Measurements from ENCODE around the gene STON2. TPM values are rescaled to one million over a fixed set of nuclear protein-coding genes. Genes with fewer than 3 reads are reported as not detected.

STON2 gene
- total RNA-seq, 2 donors from 2014 or later: 6.6 to 16.6 TPM

GRCh38 chr14:81276073-81277069, 123.8 kb downstream of the STON2 start:
- no peak for DNase-seq
- intact Hi-C loops (cut with DNase I): no loop called here

GRCh38 chr14:81275305-81276072, 124.6 kb downstream of the STON2 start:
- no peak for DNase-seq
- no peak overlapping the region for H3K4me3 ChIP-seq
- no peaks in the 10 kb centered on the region for H3K27me3 ChIP-seq
- no peaks in the 10 kb centered on the region for H3K4me1 ChIP-seq
- 68 to 71% methylated on average over 13 of the region's 13 CpGs for WGBS, 2 donors
- H3K36me3 ChIP-seq (replicated peaks in 1 of 2; ENCODE audit: insufficient read depth in 1 of 2, low read depth in 2 of 2): no peaks in the 10 kb centered on the region
- H3K27ac ChIP-seq: no peak overlapping the region
- no peaks in the 10 kb centered on the region for H3K9me3 ChIP-seq
- TF ChIP-seq POLR2A (IDR thresholded peaks at IDR 0.05): no peak
- no peak for TF ChIP-seq CTCF (IDR thresholded peaks at IDR 0.05)
- ATAC-seq: no peak
- intact Hi-C loops (cut with DNase I): no loop called here

More at GRCh38 chr14:81276073-81277069, 123.8 kb downstream of the STON2 start:
- no peaks in the 10 kb centered on the region for H3K27me3 ChIP-seq
- H3K27ac ChIP-seq: no peak overlapping the region
- no peak for ATAC-seq
- H3K9me3 ChIP-seq: no peaks in the 10 kb centered on the region
- no peaks in the 10 kb centered on the region for H3K36me3 ChIP-seq (replicated peaks in 1 of 2; ENCODE audit: insufficient read depth in 1 of 2, low read depth in 2 of 2)
- WGBS, 2 donors: 81 to 86% methylated on average over 11 of the region's 11 CpGs
- no peak for TF ChIP-seq POLR2A (IDR thresholded peaks at IDR 0.05)
- H3K4me3 ChIP-seq: no peak overlapping the region
- no peaks in the 10 kb centered on the region for H3K4me1 ChIP-seq

- intact Hi-C loops (cut with DNase I): no loop called here
- ATAC-seq (no peak), DNase-seq (no peak)
- H3K36me3 ChIP-seq (replicated peaks in 1 of 2; ENCODE audit: insufficient read depth in 1 of 2, low read depth in 2 of 2): no peaks in the 10 kb centered on the region
- TF ChIP-seq POLR2A (IDR thresholded peaks at IDR 0.05) (no peak), CTCF (IDR thresholded peaks at IDR 0.05) (no peak)
- no peak overlapping the region for H3K4me3 ChIP-seq
- 69% methylated on average over 3 of the region's 3 CpGs for WGBS, 2 donors
- H3K27ac ChIP-seq: no peak overlapping the region
- H3K4me1 ChIP-seq: no peaks in the 10 kb centered on the region
- no peaks in the 10 kb centered on the region for H3K27me3 ChIP-seq
- H3K9me3 ChIP-seq: no peaks in the 10 kb centered on the region
Measured at GRCh38 chr14:81273961-81274575, 126.1 kb downstream of the STON2 start.

GRCh38 chr14:81273521-81273920, 126.6 kb downstream of the STON2 start:
- Histone ChIP-seq H3K9me3 (no peaks in the 10 kb centered on the region), H3K27me3 (no peaks in the 10 kb centered on the region), H3K4me1 (no peaks in the 10 kb centered on the region), H3K4me3 (no peak overlapping the region), H3K27ac (no peak overlapping the region), H3K36me3 (replicated peaks in 1 of 2; ENCODE audit: insufficient read depth in 1 of 2, low read depth in 2 of 2) (no peaks in the 10 kb centered on the region)
- no peak for DNase-seq
- WGBS, 2 donors: 89 to 94% methylated on average over 9 of the region's 9 CpGs
- TF ChIP-seq CTCF (IDR thresholded peaks at IDR 0.05) (no peak), POLR2A (IDR thresholded peaks at IDR 0.05) (no peak)
- intact Hi-C loops (cut with DNase I): no loop called here
- ATAC-seq: no peak

GRCh38 chr14:81272317-81272716, 127.8 kb downstream of the STON2 start:
- Histone ChIP-seq H3K4me3 (no peak overlapping the region), H3K4me1 (no peaks in the 10 kb centered on the region), H3K27ac (no peak overlapping the region), H3K36me3 (replicated peaks in 1 of 2; ENCODE audit: insufficient read depth in 1 of 2, low read depth in 2 of 2) (no peaks in the 10 kb centered on the region), H3K27me3 (no peaks in the 10 kb centered on the region), H3K9me3 (no peaks in the 10 kb centered on the region)
- DNase-seq (no peak), ATAC-seq (no peak)
- intact Hi-C loops (cut with DNase I): no loop called here
- TF ChIP-seq POLR2A (IDR thresholded peaks at IDR 0.05) (no peak), CTCF (IDR thresholded peaks at IDR 0.05) (no peak)
- 37 to 48% methylated on average over 2 of the region's 2 CpGs for WGBS, 2 donors

All from body of pancreas (tissue), 4 donors.